HL-60/S4 (cell line): ENCODE measurements around the gene RRAS2.
"Not testable (repeated sequence)": the region's sequence is repeated elsewhere in the genome, so short reads cannot be mapped to it uniquely, and the experiment has no call there.

Experiments used
- in situ Hi-C: fragments of 300-500 bp; cut with MboI; formaldehyde crosslinking; loops from 2 replicates; pipeline ENCODE4 v1.14.3; 2022; ENCODE audit warnings: low sequenced_read_pairs

Gene RRAS2

GRCh38 chr11:14358729-14359439, at the start of gene RRAS2:
Gene RRAS2, minus strand, starts transcription at chr11:14359183. Its CDS starts 313 bp downstream, at chr11:14358870.
- in situ Hi-C loops: no loop called here

GRCh38 chr11:14408612-14409011, 49.6 kb upstream of the RRAS2 start:
- in situ Hi-C loops: no loop called here

- in situ Hi-C loops: not testable (repeated sequence)
Observed at GRCh38 chr11:14406116-14406515, 47.1 kb upstream of the RRAS2 start.

GRCh38 chr11:14403528-14403927, 44.5 kb upstream of the RRAS2 start:
- in situ Hi-C loops: not testable (repeated sequence)

GRCh38 chr11:14399087-14399486, 40.1 kb upstream of the RRAS2 start:
- in situ Hi-C loops: no loop called here

GRCh38 chr11:14396273-14396672, 37.3 kb upstream of the RRAS2 start:
- in situ Hi-C loops: no loop called here

GRCh38 chr11:14393889-14394288, 34.9 kb upstream of the RRAS2 start:
- in situ Hi-C loops: no loop called here

- in situ Hi-C loops: no loop called here
Observed at GRCh38 chr11:14393129-14393528, 34.1 kb upstream of the RRAS2 start.

- in situ Hi-C loops: no loop called here
Observed at GRCh38 chr11:14390669-14391068, 31.7 kb upstream of the RRAS2 start.

GRCh38 chr11:14388352-14388751, 29.4 kb upstream of the RRAS2 start:
- in situ Hi-C loops: no loop called here

GRCh38 chr11:14386895-14387480, 28.0 kb upstream of the RRAS2 start:
- in situ Hi-C loops: no loop called here

GRCh38 chr11:14386081-14386480, 27.1 kb upstream of the RRAS2 start:
- in situ Hi-C loops: no loop called here

- in situ Hi-C loops: no loop called here
Observed at GRCh38 chr11:14384338-14384737, 25.4 kb upstream of the RRAS2 start.

- in situ Hi-C loops: no loop called here
Observed at GRCh38 chr11:14381968-14382367, 23.0 kb upstream of the RRAS2 start.

GRCh38 chr11:14380947-14381561, 22.1 kb upstream of the RRAS2 start:
- in situ Hi-C loops: no loop called here

- in situ Hi-C loops: no loop called here
Observed at GRCh38 chr11:14380125-14380936, 21.3 kb upstream of the RRAS2 start.

- in situ Hi-C loops: no loop called here
Observed at GRCh38 chr11:14378171-14378570, 19.2 kb upstream of the RRAS2 start.

- in situ Hi-C loops: no loop called here
Observed at GRCh38 chr11:14376920-14377319, 17.9 kb upstream of the RRAS2 start.

GRCh38 chr11:14374922-14375830, 16.2 kb upstream of the RRAS2 start:
- in situ Hi-C loops: no loop called here

GRCh38 chr11:14373941-14374646, 15.1 kb upstream of the RRAS2 start:
- in situ Hi-C loops: no loop called here
